Measurements from ENCODE around the gene ENO1. TPM values are rescaled to one million over a fixed set of nuclear protein-coding genes. Genes with fewer than 3 reads are reported as not detected.
"Not testable (repeated sequence)": the region's sequence is repeated elsewhere in the genome, so short reads cannot be mapped to it uniquely, and the experiment has no call there.

ENO1 gene
- total and polyA plus RNA-seq, 2 donors = 261 to 1,073 TPM

- peaks cover 4 to 15% of the 10 kb centered on the region in 2 donors for H3K4me1 ChIP-seq (ENCODE audit: control insufficient read depth in 2 of 2, insufficient read depth in 2 of 2, low read length in 2 of 2)
- DNase-seq (ENCODE audit: low read depth in 6 of 9, low spot score in 9 of 9) = no peak
- H3K9me3 ChIP-seq (ENCODE audit: control insufficient read depth in 2 of 2, insufficient read depth in 1 of 2, low read length in 1 of 2) = no peaks in the 10 kb centered on the region
- no peaks in the 10 kb centered on the region for H3K27me3 ChIP-seq (ENCODE audit: control insufficient read depth in 2 of 2, insufficient read depth in 1 of 2, low read length in 1 of 2)
- H3K4me3 ChIP-seq (ENCODE audit: low read length in 2 of 2) = no peak overlapping the region
- 95% methylated on average over 10 of the region's 10 CpGs for WGBS
- no peak overlapping the region for H3K27ac ChIP-seq (ENCODE audit: low read depth in 1 of 2, low read length in 1 of 2)
- no peaks in the 10 kb centered on the region for H3K36me3 ChIP-seq (ENCODE audit: control insufficient read depth in 2 of 2, insufficient read depth in 2 of 2, low read length in 1 of 2)
Measured at GRCh38 chr1:8825985-8826481, 52.5 kb downstream of the ENO1 start.

- DNase-seq (ENCODE audit: low read depth in 6 of 9, low spot score in 9 of 9) = no peak
- 91% methylated on average over 6 of the region's 6 CpGs for WGBS
- Histone ChIP-seq H3K27ac (ENCODE audit: low read depth in 1 of 2, low read length in 1 of 2) (no peak overlapping the region), H3K4me3 (ENCODE audit: low read length in 2 of 2) (no peak overlapping the region), H3K36me3 (ENCODE audit: control insufficient read depth in 2 of 2, insufficient read depth in 2 of 2, low read length in 1 of 2) (no peaks in the 10 kb centered on the region), H3K4me1 (ENCODE audit: control insufficient read depth in 2 of 2, insufficient read depth in 2 of 2, low read length in 2 of 2) (peaks cover 0 to 5% of the 10 kb centered on the region in 2 donors), H3K9me3 (ENCODE audit: control insufficient read depth in 2 of 2, insufficient read depth in 1 of 2, low read length in 1 of 2) (no peaks in the 10 kb centered on the region), H3K27me3 (ENCODE audit: control insufficient read depth in 2 of 2, insufficient read depth in 1 of 2, low read length in 1 of 2) (no peaks in the 10 kb centered on the region)
Measured at GRCh38 chr1:8823295-8823664, 55.2 kb downstream of the ENO1 start.

DNA sequence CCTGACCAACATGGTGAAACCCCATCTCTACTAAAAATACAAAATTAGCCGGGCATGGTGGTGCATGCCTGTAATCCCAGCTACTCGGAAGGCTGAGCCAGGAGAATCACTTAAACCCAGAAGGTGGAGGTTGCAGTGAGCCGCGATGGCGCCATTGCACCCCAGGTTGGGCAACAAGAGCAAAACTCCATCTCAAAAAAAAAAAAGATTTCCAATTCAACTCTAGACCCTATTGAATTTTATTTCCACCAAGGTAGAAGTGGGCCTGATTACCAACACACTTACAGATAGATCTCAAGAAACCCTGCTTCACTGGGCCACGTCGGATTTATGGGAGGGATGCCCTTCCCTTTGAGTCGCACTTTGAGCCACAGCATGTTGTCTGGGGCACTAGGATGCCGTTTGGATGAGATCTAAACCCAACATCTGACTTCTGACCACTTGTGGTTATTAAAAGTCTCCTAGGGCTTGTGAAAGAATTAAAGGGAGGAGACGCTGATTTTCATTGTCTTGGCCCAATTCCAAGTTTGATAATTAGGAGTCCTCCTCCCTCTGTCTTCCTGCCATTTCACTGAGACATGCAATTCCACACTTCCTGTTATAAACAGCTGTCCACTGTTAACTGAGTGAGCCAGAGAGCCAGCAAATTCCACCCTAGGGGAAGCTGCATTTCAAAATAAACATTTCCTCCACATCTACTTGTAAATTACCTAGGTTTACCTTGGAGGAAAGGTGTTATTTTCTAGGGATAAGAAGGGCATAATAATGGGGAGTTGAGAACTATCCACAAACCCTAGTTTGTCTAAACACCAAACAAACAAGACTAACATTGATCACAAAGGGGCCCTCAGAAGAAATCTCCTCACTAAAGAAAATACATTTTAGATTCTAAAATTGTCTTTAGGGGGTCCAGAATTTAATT is 55.9 kb downstream of the ENO1 start:
- 89% methylated on average over 10 of the region's 10 CpGs for WGBS

DNA sequence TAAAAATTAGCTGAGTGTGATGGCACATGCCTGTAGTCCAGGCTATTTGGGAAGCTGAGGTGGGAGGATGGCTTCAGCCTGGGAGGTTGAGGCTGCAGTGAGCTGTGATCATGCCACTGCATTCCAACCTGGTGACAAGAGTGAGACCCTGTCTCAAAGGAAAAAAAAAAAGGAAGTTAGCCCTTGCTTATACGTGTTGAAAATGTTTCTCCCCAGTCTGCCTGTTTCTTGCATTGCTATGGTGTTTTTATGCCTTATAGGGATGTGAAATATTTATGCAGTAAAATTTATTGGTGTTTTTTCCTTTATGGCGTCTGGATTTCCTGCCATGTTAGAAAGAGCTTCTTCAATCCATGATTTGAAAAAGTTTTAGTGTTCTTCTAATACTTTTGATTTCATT is 57.4 kb downstream of the ENO1 start:
- Histone ChIP-seq H3K4me1 (ENCODE audit: control insufficient read depth in 2 of 2, insufficient read depth in 2 of 2, low read length in 2 of 2) (peaks cover 0 to 5% of the 10 kb centered on the region in 2 donors), H3K27me3 (ENCODE audit: control insufficient read depth in 2 of 2, insufficient read depth in 1 of 2, low read length in 1 of 2) (no peaks in the 10 kb centered on the region), H3K27ac (ENCODE audit: low read depth in 1 of 2, low read length in 1 of 2) (no peak overlapping the region), H3K9me3 (ENCODE audit: control insufficient read depth in 2 of 2, insufficient read depth in 1 of 2, low read length in 1 of 2) (no peaks in the 10 kb centered on the region), H3K36me3 (ENCODE audit: control insufficient read depth in 2 of 2, insufficient read depth in 2 of 2, low read length in 1 of 2) (no peaks in the 10 kb centered on the region), H3K4me3 (ENCODE audit: low read length in 2 of 2) (no peak overlapping the region)
- 31% methylated on average over 2 of the region's 2 CpGs for whole genome bisulfite sequencing
- DNase-seq (ENCODE audit: low read depth in 6 of 9, low spot score in 9 of 9) = no peak

More for the DNA sequence above, 55.9 kb downstream of the ENO1 start:
- H3K36me3 ChIP-seq (ENCODE audit: control insufficient read depth in 2 of 2, insufficient read depth in 2 of 2, low read length in 1 of 2) = no peaks in the 10 kb centered on the region
- H3K4me1 ChIP-seq (ENCODE audit: control insufficient read depth in 2 of 2, insufficient read depth in 2 of 2, low read length in 2 of 2) = peaks cover 0 to 5% of the 10 kb centered on the region in 2 donors
- H3K9me3 ChIP-seq (ENCODE audit: control insufficient read depth in 2 of 2, insufficient read depth in 1 of 2, low read length in 1 of 2) = no peaks in the 10 kb centered on the region
- DNase-seq (ENCODE audit: low read depth in 6 of 9, low spot score in 9 of 9) = no peak
- H3K4me3 ChIP-seq (ENCODE audit: low read length in 2 of 2) = no peak overlapping the region
- H3K27me3 ChIP-seq (ENCODE audit: control insufficient read depth in 2 of 2, insufficient read depth in 1 of 2, low read length in 1 of 2) = no peaks in the 10 kb centered on the region
- peak overlapping the region; percentile 61 to 70 for H3K27ac ChIP-seq (ENCODE audit: low read depth in 1 of 2, low read length in 1 of 2)

DNA sequence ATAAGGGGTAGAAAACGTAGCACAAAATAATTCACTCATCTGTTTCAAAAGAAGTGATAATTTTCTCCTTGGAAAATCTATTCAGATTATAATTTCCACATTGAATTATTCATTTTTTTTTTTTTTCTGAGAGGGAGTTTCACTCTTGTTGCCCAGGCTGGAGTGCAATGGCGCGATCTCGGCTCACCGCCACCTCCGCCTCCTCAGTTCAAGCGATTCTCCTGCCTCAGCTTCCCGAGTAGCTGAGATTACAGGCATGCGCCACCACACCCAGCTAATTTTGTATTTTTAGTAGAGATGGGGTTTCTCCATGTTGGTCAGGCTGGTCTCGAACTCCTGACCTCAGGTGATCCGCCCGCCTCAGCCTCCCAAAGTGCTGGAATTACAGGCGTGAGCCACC is 59.7 kb downstream of the ENO1 start:
- DNase-seq (ENCODE audit: low read depth in 6 of 9, low spot score in 9 of 9); H3K4me3 ChIP-seq (ENCODE audit: low read length in 2 of 2); H3K27ac ChIP-seq (ENCODE audit: low read depth in 1 of 2, low read length in 1 of 2); H3K9me3 ChIP-seq (ENCODE audit: control insufficient read depth in 2 of 2, insufficient read depth in 1 of 2, low read length in 1 of 2); H3K36me3 ChIP-seq (ENCODE audit: control insufficient read depth in 2 of 2, insufficient read depth in 2 of 2, low read length in 1 of 2); H3K27me3 ChIP-seq (ENCODE audit: control insufficient read depth in 2 of 2, insufficient read depth in 1 of 2, low read length in 1 of 2): not testable (repeated sequence)
- peaks cover 11 to 18% of the 10 kb centered on the region in 2 donors for H3K4me1 ChIP-seq (ENCODE audit: control insufficient read depth in 2 of 2, insufficient read depth in 2 of 2, low read length in 2 of 2)
- 97% methylated on average over 12 of the region's 13 CpGs for WGBS

DNA sequence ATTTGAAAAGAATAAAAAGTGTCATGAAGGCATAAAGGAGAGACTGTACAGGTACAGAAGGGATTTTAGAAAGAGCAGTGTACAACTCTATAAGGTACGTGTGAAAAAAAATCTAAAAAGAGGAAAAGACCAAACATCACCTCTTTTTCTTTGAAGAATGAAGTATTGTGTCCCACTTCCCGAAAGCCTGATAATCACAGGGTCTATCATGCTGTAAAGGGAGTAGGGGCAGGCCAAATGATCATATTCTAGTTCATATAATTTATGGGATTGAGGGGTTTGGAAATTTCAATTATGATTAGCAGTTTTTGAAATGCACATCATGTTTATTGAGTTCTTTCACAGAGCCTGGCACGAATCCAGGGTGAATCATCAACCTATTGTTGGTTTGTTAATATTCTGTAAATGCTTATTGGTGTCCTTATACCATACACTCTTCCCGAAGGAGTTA is 60.1 kb downstream of the ENO1 start:
- no peak for DNase-seq (ENCODE audit: low read depth in 6 of 9, low spot score in 9 of 9)
- Histone ChIP-seq H3K9me3 (ENCODE audit: control insufficient read depth in 2 of 2, insufficient read depth in 1 of 2, low read length in 1 of 2) (no peaks in the 10 kb centered on the region), H3K27me3 (ENCODE audit: control insufficient read depth in 2 of 2, insufficient read depth in 1 of 2, low read length in 1 of 2) (no peaks in the 10 kb centered on the region), H3K27ac (ENCODE audit: low read depth in 1 of 2, low read length in 1 of 2) (peak overlapping the region; percentile 77 to 92), H3K4me1 (ENCODE audit: control insufficient read depth in 2 of 2, insufficient read depth in 2 of 2, low read length in 2 of 2) (peaks cover 11 to 18% of the 10 kb centered on the region in 2 donors), H3K36me3 (ENCODE audit: control insufficient read depth in 2 of 2, insufficient read depth in 2 of 2, low read length in 1 of 2) (no peaks in the 10 kb centered on the region), H3K4me3 (ENCODE audit: low read length in 2 of 2) (peak overlapping the region; percentile 61 to 90)
- 30% methylated on average over 4 of the region's 4 CpGs for WGBS

DNA sequence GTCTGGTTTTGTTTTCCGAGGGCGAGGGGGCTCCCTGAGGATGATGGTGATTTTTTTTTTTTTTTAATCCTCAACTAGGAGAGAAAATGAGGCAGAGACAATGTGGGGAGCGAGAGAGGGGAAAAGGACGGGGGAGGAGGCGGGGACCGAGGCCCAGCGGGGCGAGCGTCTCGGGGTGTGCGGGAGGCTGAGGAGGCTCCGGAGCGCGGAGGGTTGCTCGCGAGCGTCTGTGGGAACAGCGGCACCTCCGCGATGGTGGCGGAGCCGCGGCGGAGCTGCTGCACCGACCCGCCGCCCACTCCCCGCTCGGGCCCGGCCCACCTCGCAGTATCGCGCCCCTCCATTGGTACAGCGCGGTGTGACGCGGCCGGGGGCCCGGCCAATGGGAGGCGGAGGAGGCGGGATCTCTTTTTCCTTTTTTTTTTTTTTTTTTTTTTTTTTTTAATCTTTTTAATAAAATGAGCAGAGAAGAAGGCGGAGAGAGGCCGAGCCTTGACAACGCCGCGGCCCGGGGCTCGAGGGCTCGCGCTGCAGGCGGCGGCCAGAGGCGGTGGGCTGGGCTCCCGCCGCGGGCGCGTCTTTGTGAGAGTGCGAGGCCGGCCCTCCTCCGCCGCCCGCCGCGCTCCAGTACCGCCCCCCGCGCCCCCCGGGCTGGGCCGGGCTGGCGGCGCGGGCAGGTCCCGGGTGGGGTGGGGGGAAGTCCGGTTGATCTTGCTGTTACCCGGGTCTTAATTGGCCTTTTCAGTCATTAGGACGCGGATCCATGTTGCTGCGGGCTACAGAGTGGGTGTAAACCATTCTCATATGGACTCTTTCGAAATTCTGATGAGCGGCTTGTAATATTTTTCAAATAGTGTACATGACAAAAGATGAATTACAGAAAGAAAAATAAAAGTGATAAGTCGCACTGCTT is 60.8 kb downstream of the ENO1 start, which contains the start of gene RERE:
Gene RERE, minus strand, starts transcription at position 229 of the 913 bp plus-strand sequence.
- WGBS = under 1% methylated on average over 82 of the region's 82 CpGs
- Histone ChIP-seq H3K9me3 (ENCODE audit: control insufficient read depth in 2 of 2, insufficient read depth in 1 of 2, low read length in 1 of 2) (no peaks in the 10 kb centered on the region), H3K4me3 (ENCODE audit: low read length in 2 of 2) (peak within 1 kb of the TSS; percentile 90 to 91), H3K27me3 (ENCODE audit: control insufficient read depth in 2 of 2, insufficient read depth in 1 of 2, low read length in 1 of 2) (no peaks in the 10 kb centered on the region), H3K4me1 (ENCODE audit: control insufficient read depth in 2 of 2, insufficient read depth in 2 of 2, low read length in 2 of 2) (peaks cover 11 to 16% of the 10 kb centered on the region in 2 donors), H3K36me3 (ENCODE audit: control insufficient read depth in 2 of 2, insufficient read depth in 2 of 2, low read length in 1 of 2) (no peaks in the 10 kb centered on the region), H3K27ac (ENCODE audit: low read depth in 1 of 2, low read length in 1 of 2) (peak within 1 kb of the TSS; percentile 93 to 96)
- peak; percentile 56 to 97 (median 90) for DNase-seq (ENCODE audit: low read depth in 6 of 9, low spot score in 9 of 9)

DNA sequence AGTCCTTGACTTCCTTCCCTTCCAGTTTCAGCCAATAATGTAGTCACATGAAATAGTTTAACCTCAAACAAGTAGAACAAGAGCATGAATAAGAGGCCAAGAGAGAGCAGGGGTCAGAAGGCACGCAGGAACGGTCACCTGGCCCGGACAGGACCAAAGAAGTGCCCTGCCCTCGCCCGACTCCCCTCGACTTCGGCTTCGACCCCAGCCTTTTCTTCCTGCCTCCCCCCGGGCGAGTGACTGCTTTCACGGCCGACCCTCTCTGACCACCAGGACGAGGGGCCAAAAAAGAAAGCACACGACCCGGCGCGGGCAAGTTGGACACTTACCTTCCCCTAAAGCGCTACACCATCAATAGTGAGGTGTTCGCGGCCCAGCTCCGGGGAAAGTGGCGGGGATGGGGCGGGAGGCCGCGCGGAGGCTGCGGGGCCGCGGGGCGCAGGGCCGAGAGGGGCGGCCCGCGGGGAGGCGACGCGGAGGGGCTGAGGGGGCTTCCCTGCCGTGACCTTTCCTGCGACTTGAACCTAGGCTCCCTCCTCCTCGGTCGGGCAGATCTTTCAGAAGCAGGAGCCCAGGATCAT is 61.6 kb downstream of the ENO1 start:
- Histone ChIP-seq H3K4me3 (ENCODE audit: low read length in 2 of 2) (peak overlapping the region; percentile 90 to 91), H3K27me3 (ENCODE audit: control insufficient read depth in 2 of 2, insufficient read depth in 1 of 2, low read length in 1 of 2) (no peaks in the 10 kb centered on the region), H3K9me3 (ENCODE audit: control insufficient read depth in 2 of 2, insufficient read depth in 1 of 2, low read length in 1 of 2) (no peaks in the 10 kb centered on the region), H3K27ac (ENCODE audit: low read depth in 1 of 2, low read length in 1 of 2) (peak overlapping the region; percentile 93 to 96), H3K36me3 (ENCODE audit: control insufficient read depth in 2 of 2, insufficient read depth in 2 of 2, low read length in 1 of 2) (no peaks in the 10 kb centered on the region), H3K4me1 (ENCODE audit: control insufficient read depth in 2 of 2, insufficient read depth in 2 of 2, low read length in 2 of 2) (peaks cover 11 to 13% of the 10 kb centered on the region in 2 donors)
- DNase-seq (ENCODE audit: low read depth in 6 of 9, low spot score in 9 of 9) = peak in 6 of 9 donors; percentile 8 to 34 (median 28)
- 1% methylated on average over 41 of the region's 41 CpGs for WGBS
